T-helper 9 cell (primary cell): ENCODE results near the gene CUZD1.

ENCODE experiments used
- DNase-seq: peaks from one replicate; pipeline ENCODE4 v3.0.0-alpha.2; 2020

Gene CUZD1

DNA sequence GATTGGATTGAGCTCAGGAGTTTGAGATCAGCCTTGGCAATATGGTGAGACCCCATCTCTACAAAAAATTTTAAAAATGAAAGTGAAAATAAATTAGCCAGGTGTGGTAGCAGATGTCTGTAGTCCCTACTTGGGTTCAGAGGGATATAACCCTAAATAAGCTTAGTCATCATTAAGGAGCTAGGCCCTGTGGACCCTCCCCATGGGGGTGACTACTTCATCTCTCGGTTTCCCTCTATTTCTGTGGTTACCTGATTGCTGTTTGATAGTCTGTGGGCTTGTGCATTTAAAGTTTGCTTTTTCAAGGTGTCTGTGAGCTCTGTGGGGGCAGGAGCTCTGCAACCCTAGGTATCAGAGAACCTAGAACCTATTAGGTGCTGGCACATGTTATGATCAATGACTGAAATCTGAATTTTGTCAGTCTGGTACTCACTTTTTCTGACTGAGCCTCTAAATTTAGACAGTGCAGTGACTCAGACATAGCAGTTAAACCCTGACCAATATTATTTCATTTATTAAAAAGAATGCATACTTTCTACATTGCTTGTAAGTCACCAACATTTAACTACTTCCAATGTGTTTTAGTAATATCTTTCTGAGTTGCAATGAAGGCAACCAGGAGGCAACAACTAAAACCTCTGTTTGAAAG is 8.1 kb upstream of the CUZD1 start:
- DNase-seq, result no peak

DNA sequence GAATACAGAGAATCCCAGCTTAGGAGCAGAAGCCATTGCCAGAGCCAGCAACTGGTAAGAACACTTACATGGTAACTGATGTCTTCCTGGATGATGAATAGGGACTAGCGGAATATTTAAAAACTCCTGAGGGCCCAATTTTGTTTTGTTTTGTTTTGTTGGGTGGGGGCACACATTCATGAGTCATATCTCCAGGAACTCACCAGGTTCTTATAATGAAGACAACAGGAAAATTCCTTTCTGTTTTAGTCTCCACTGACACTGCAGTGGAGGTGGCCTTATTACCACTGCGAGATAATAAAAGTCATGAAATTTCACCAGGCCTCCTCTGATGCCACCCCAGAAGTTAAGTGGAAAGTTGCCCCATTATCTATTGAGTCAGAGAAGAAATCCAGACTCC is 6.6 kb upstream of the CUZD1 start:
- no peak for DNase-seq

DNA sequence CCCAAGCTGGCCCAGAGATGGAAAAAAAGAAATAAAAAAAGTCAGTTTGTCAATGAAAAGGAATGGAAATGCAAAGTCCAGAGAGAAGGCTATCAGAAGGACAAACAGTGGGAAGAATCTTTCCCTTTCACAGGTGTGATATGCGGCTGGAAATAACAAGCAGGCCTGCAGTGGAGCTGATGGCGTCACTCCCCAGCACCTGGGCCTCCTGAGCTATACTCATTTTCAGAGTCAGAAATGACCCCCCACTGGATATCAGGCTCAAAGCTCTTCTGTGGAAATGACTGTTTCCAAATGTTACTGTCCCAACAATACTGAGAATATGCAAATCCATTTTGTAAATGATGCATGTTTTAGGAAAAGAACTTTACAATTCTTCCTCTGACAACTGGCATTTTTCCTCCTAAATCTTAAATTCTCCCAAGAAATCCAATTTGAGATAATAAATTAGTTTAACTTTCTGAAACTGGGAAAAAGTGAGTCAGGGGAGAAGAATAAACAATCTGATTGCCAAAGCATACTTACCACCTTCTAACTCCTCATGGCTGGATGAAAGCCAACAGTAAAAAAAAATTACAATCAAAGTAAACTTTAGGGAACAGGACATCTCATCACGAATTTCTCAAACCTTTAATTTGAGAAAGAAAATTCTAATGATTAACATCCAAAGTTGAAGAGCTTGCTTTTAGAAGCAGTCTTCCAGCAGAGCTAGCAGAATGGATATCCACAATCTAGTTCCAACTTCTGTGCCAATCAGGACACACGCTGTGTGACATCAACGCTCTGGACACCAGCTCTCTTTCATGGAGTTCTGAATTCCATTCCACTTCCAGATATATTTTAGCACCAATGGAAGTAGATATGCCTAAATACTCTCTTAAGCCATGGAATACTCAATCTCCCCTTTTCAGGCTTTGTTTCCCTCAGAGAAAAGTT is 5.3 kb upstream of the CUZD1 start:
- no peak for DNase-seq

DNA sequence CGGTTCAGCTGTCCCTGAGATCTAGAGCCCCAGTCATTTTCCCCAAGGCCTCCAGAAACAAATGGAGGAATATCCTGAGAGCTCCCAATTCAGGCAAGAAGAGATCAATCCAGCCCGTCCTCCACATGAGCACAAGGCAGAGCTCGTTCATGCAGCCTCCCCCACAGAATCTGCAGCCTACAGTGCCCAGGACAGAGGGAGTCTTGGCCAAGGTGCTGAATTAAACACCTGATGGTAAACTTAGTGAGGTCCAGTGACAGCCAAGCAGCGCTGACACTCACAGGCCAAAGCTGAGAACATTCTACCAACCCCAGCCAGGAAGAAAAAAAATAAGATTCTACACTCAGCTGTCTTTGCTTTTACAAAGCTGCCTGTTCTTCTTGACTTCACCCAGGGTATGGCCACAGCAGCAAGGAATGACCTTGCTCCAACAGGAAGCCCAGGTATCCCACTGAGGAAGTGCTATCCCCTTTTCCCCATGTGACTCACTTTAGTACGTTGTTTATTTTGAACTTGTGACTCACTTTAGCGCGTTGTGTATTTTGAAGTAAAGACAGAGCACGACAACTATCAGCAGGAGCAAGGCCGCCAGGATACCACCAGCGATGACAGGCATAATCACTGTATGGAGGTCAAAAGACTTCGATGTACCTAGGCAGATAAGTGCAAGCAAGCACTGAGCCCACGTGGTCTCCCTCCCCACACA is 4.4 kb upstream of the CUZD1 start:
- no peak for DNase-seq

DNA sequence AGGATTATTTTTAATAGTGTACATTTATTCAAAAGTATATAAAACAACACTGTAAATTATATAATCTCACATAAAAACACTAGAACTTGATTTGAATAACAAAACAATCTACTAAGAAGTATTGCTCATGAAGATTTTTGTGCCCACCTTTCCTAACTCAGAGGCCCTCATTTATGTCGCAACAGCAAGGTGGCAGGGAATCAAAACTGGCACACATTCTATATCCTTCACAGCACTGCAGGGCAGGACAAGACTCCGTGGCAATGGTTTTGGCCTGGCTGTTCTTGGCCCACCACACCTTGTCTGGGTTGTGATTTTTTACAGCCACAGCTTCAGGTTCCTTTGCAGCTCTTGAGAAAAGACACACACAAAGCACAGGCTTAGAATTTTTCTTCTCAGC is 3.4 kb upstream of the CUZD1 start:
- DNase-seq, result no peak

DNA sequence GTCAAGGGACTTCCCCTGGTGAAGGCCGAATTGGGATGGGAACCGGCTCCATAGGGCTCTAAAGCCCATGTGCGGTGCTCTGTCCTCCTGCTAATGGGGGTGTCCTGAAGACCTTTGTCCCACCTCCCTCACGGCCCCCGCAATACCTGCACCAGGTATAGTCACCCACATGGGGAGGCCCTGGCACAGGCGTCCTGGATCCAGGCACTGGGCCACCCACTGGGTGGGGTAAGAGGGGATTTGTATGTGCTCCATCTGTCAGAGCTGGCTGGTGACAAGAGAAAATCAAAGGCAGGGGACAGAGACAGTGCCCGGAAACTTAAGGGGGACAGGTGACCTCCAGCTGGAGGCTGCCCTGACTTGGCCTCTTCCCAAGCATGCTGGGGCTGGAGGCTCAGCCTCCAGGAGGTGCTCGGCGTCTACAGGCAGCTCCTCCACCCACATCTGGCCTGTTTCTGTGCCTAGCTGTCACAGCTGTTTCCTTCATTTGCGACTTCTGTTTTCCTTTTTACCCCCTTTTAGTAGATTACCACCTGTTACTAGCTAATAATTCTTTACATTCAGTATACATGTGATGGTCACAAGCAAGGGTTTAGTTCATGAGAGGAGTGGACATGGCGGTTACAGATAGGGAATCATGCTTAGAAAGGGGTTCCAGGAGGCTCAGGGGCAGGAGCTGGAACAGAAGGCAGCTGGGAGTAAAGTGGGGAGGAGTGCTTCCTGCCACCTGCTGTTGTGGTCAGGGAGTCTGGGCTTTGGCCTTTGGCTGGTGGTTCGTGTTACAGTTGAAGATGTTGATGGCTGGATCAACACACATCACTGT is 2.3 kb upstream of the CUZD1 start:
- DNase-seq, result no peak

DNA sequence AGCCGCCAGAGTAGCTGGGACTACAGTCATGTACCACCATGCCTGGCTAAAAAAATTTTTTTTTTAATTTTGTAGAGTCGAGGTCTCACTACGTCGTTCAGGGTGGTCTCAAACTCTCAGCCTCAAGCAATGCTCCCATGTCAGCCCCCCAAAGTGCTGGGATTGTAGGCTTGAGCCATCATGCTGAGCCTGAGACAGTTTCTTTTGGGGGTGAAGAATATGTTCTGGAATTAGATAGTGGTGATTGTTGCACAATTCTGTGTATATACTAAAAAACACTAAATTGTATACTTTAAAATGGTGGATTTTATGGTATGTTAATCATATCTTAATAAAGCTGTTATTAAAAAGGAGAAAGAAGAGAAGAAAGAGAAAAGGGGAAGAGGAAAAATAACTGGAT is 1.5 kb downstream of the CUZD1 start:
- DNase-seq, result no peak

DNA sequence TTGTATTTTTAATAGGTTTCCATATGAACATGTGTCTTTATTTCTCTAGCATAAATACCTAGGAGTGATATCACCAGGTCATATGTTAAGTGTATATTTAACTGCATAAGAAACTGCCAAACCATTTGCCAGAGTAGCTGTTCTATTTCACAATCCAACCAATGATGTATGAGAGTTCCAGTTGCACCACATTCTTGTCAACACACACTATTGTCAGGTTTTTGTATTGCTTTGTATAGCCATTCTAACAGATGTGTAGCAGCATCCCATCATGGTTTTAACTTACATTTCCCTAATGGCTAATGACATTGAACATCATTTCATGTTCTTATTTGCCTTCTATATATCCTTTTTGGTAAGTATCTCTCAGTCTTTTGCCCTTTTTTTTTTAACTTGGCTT is 4.1 kb downstream of the CUZD1 start:
- DNase-seq, result no peak

DNA sequence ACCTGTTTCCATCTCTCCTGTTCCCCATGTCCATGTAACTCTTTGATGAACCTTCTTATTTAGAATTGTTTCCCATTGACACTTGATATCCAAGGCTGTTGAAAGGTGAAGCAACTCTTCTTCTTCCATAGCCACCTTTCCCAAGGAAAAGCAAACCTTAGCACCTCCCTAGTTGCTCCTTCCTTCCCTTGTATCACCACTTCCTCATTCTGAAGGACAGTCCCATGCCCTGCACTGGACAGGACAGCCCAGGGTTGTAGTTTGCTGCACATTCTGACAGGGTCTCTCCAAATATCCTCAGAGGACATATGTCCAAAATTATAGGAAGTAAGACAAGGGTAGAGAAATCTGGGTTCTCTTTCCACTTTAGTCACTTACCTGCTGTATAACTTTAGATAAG is 6.2 kb downstream of the CUZD1 start:
- DNase-seq, result no peak

DNA sequence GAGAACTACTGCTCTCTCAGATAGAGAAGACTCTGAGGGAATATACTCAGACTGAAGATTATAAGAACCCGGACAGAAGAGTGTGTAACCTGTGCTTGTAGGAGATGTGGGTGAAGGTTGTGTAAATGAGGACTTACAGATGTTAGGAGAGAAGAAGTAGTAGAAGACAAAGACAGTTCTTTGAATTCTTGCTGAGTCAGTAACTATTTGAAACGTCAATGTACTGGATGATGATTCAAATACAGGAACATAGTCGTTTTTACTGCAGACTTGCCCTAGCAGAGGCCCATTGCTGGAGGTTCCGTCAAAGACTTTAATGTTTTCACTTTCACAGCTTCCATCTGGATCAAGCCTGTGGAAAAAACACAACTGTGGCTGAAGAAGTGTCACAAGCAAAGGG is 6.8 kb downstream of the CUZD1 start:
- no peak for DNase-seq

DNA sequence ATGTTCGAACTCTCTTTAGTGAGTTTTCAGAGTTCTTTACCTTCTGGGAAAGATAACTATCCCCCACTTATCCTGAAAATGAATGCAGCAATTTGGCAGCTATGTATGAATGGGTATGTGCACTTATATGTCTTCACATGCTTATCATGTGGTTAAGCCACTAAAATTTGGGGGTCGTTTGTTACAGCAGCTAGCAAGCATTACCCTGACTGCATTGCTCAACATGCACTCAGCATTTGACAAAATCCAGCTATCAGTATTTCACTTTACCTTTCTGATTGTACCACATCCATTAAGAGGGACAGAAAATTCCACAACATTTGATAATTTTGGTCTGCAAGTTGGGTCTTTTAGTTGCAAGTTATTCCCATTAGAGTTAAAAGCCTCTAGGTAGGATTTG is 9.7 kb downstream of the CUZD1 start:
- no peak for DNase-seq

DNA sequence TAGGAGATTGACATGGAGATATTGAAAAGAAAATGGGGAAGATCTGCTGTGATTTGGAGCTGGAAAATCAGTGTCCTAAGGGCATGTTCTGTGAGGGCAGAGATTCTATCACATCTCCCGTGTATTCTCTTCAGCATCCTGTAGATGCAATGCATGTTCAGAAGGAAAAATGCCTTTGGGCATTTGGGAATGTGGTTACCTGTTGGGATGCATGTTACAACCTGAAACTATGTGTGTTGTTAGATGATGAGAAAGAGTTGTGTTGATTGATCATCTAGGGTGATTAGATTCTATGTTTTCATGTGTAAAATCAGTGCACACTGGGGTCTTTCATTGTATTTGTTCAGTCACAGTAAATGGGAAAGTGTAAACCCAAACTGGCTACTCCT is 14.7 kb downstream of the CUZD1 start:
- no peak for DNase-seq

DNA sequence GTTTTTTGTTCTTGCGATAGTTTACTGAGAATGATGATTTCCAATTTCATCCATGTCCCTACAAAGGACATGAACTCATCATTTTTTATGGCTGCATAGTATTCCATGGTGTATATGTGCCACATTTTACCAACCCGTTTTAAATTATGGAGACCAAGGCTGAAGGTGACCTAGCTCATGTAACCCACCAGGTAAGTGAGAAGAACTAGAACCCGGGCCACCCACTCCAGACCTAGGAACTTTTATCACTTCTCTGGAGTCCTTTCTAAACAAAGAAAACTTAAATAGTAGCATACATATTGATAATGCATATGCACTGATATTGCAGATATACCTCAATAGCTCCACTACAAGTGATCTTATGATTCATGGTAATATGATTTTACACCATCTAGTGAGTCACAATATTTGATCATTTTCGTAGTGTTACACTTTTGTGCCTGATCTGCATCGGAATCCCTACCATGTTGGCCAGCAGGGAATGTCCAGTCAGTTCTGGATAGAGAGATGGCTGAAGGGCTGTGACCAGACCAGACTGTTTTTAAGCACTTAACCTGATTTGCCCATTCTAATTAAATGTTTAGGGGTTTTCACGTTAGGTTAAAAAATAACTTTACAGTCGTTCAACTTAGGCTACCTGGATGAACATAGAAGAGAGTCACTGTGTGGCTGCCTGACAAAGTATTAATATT is 15.2 kb downstream of the CUZD1 start:
- no peak for DNase-seq

DNA sequence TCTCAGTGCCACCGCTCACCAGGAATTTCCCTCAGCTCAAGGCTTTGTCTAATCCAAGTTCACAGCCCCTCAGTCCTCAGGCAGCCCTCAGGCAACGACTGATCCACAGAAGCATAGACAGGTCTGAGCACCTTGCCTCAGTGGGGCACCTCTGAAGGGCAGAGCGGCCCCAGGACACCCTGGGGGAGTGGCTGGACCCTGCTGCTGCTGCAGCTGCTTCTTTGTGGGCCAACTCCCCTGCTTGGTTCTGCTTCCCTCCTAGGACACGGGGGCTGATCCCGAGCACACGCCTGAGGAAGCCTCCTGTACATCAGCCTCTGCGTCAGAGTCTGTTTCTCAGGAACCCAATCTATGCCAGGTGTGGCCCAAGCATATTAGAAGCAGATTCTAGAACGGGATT is 16.2 kb downstream of the CUZD1 start:
- DNase-seq, result no peak

DNA sequence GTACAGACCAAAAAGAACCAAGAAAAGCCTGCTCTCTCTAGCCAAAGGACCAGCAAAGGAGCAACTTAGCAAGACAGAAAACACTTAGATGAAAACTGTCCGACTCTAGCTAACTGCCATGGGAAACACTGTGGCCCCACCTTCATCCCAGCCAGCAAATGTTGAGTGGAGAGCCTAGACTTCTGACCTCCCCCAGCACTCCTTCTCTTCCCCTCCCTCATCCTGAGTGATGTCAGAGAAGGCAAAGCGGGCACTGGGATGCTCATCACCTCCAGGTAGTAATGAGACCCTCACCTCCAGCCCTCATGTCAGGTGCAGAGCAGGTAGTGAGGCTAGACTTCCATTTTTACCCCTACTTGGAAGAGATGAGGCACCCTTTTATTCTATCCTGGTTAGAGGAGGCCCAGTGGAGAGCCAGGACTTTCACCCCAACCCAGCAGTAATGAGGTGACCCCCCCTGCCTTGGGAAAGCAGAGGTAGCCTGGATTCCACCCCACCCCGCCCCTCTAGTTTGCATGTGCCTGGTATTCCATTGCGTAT is 16.9 kb downstream of the CUZD1 start:
- DNase-seq, result no peak

DNA sequence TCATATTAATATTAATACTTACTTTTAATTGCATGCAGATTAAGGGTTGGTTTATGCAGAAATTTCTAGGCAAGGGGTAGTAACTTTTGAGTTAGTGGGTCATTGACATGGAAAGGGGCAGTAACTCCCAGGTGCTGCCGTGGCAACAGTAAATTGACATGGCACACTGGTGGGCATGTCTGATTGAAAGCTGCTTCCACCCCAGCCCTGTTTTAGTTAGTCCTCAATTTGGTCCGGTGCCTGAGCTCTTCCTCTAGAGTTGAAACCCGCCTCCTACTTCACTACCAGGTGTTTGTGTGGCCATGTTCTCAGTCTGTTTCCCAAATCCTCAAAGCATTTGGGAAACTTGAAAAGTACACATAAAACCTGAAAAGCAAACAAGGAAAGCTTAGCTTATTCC is 18.4 kb downstream of the CUZD1 start:
- no peak for DNase-seq

DNA sequence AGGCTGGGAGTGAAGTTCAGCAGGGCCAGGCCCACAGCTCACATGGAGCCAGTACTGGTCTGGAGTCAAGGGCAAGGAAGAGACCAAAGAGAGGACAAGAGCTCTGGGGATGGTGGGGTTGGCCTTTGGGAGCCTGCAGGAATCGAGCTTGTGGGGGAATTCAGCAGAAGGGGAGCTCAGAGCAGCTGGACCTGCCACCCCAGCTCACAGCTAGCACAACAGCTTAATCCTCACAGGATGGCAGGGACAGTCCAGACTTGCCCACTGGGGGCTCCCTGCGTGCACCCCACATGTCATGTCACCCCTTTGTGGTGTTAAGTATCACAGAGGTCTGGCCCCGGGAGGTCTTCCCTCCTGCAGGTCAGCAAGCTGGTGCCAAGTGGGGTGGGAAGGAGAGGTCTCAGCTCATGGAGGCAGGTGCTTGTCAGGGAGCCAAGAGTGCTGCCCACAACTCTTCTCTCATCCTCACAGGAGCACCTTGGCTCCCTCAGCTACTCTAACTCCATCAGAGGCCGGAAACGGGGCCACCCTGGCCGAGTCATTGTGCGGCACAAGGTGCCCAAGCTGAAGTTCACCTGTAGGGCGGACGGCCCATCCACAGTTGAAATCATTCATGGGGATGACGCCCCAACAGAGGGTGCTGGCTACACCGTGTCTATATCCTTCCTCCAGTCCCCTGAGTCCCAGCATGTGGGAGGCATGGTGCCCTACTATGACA is 22.5 kb downstream of the CUZD1 start:
- no peak for DNase-seq

DNA sequence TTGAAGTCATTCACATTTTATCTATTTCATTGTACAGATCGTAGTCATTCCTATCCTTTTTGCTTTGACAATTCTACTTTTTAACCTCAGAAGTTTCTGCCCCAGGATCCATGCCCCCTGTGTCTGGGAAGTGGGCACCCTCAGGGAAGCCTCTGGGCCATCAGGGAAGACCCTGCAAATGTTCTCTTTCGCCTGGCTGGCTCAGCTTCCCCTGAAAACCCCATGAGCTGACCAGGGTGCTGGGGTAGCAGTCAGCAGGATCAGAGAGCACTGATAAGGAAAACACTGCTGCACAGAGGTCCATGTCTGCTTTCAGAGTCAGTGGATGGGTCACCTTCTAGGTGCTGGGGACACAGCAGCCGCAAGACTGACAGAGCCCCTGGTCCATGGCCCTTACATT is 23.8 kb downstream of the CUZD1 start:
- no peak for DNase-seq

DNA sequence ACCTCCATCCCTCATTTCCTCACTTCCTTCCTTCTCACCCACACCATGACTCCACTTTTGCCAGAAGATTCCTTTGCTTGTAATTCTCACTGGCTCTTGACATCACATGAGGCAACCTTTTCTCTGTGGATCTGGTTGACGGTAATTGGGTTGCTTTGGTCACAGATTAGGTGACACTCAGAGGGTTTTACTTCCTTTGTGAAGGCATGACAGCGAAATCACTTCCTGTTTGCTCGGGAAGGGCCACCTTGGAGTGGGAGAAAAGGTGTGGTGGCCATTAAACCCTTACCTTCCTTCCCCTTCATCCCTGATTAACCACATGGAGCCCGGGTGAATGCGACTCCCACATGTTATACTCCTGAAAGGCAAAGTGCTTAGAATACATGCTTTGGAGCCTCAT is 30.2 kb downstream of the CUZD1 start:
- no peak for DNase-seq

DNA sequence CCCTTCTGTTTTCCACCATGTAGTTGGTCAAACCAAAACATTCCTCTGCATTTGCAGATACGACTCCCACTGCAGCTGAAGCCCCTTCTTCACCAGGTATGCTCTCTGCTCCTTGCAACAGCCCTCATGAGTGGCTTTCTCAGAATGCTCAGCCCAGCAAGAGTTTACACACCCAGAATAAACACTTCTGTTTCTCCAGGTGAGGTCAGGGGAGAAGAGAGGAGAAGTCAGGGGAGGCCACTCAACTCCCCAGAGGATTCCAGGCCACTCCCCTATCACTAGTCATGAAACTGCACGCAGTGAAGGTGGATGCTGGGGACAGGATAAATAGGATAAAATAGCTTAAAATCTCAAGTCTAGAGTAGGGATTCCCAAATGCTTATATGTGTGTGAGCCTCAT is 31.2 kb downstream of the CUZD1 start:
- DNase-seq, result no peak

DNA sequence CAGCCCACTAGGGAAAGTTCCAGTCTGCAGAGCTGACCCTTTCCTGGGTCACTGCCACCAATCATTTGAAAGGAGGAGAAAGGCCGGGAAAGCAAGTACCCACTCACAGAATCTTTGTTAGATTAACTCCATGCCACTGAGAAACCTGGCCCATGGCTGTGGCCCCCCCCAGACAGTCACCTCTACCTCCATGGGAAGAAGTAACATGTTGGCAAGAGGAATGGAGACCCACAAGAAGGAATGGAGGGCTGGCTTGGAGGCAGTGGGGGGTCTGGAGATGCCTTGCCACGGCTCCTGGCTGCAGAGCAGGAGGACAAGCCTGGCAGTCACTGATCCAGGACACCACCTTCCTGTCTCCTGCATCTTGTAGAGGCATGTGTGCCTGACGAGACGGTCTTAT is 32.9 kb downstream of the CUZD1 start:
- DNase-seq, result no peak
